HCT116 (cell line): Measurements from ENCODE around the gene DDR1.

Experiments used
- EGR1 ChIP-seq: IDR thresholded peaks from 2 replicates; pipeline ENCODE4 v1.6.1; 2012; ENCODE audit warnings: low read depth
- POLR2AphosphoS5 ChIP-seq: IDR thresholded peaks from 2 replicates; pipeline ENCODE4 v1.6.1; 2011; ENCODE audit warnings: mild to moderate bottlenecking, low read depth, low read length, moderate library complexity
- TF ChIP-seq, protein P1 (sequence below), 3 experiments: fragments of 200-600 bp in 1 of 3; sonication (generic) in 1 of 3; IDR thresholded peaks in 2 of 3; conservative IDR thresholded peaks in 1 of 3; 2 replicates each; pipeline ENCODE4 v1.5.1; 2012 to 2017; ENCODE audit warnings: low read depth in 2 of 3, low read length in 2 of 3, antibody characterized with exemption in 1 of 3, borderline replicate concordance in 1 of 3, control low read depth in 1 of 3, mild to moderate bottlenecking in 1 of 3, mixed read lengths in 1 of 3, mixed run types in 1 of 3, moderate library complexity in 1 of 3; ENCODE audit not compliant: insufficient read depth in 1 of 3

DNA sequence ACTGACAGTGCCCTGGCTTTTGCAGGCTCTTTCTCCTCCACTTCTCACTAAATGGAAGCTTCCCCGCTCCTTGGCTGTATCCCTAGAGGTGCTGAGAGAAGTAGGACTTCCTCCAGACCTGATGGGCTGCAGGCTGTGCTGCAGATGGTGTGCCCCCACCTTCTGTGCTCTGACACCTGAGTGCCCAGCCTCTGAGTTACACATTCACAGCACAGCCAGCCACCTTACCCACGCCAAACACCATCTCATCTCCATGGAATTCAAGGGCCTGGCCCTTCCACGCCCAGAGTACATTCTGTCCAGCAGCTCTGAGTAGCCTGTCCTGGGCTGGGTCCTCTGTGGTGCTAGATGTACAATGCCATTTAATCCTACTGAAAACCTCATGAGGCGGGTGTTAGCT is 42.3 kb downstream of the DDR1 start:
- TF ChIP-seq EGR1, result no peak
- TF ChIP-seq, protein P1, sequence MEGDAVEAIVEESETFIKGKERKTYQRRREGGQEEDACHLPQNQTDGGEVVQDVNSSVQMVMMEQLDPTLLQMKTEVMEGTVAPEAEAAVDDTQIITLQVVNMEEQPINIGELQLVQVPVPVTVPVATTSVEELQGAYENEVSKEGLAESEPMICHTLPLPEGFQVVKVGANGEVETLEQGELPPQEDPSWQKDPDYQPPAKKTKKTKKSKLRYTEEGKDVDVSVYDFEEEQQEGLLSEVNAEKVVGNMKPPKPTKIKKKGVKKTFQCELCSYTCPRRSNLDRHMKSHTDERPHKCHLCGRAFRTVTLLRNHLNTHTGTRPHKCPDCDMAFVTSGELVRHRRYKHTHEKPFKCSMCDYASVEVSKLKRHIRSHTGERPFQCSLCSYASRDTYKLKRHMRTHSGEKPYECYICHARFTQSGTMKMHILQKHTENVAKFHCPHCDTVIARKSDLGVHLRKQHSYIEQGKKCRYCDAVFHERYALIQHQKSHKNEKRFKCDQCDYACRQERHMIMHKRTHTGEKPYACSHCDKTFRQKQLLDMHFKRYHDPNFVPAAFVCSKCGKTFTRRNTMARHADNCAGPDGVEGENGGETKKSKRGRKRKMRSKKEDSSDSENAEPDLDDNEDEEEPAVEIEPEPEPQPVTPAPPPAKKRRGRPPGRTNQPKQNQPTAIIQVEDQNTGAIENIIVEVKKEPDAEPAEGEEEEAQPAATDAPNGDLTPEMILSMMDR (IDR thresholded peaks at IDR 0.05 in 2 of 3, conservative IDR thresholded peaks at IDR 0.05 in 1 of 3; ENCODE audit: borderline replicate concordance in 1 of 3, insufficient read depth in 1 of 3, low read depth in 2 of 3, low read length in 2 of 3), result no peak
- no peak for TF ChIP-seq POLR2AphosphoS5
